HG03469 (cell line): ENCODE measurements around the gene TPRX2.
"Not testable (repeated sequence)": the region's sequence is repeated elsewhere in the genome, so short reads cannot be mapped to it uniquely, and the experiment has no call there.

Experiments used
- ATAC-seq: cut with Tn5 transposase; IDR thresholded peaks from one replicate; pipeline ENCODE4 v1.9.1; 2021; ENCODE audit warnings: mild to moderate bottlenecking, moderate library complexity, moderate number of reproducible peaks; ENCODE audit not compliant: unreplicated experiment

The TPRX2 gene, protein sequence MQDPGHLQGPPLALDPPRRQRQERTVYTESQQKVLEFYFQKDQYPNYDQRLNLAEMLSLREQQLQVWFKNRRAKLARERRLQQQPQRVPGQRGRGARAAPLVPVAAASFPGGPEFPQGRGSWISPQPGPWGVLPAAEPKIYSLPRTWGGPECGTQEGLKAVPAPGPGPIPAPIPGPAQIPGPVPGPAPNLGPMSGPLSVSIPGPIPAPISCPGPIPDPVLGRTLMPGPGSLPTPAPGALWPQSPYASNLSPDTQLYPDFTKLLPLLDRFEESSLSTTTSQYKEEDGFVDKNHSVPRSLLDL

DNA sequence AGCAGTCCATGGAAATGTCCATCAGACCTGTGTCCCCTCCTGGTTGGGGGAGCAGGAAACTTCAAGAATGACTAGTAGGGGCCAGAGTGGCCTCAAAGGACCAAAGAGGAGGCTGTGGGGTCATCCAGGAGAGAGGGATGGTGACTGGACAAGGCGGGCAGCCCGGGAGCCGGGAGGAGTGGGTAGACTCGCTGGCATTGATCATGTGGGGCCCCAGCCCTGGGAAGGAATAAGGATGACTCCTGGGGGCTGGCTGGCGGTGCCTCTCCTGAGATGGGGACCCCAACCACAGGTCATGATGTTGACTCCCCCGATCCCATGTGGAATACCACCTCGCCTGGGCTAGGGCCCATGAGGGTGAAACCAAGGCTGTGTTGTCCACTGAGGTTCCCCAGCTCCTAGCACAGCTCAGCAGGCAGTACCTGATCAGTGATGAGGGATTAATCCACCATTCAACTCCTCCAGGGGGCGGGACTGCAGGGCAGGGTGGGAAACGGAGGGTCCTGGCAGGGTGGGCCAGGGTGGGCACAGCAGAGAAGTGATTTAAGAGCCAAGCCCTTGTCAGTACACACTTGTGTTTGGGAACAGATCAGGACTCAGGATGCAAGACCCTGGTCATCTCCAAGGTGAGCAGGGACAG, at the start of gene TPRX2:
Gene TPRX2, plus strand, starts transcription at position 590 of the 640 bp plus-strand sequence. Its CDS starts 12 bp downstream, at position 602.
- ATAC-seq: not testable (repeated sequence)

GRCh38 chr19:47813304-47813994, 45.6 kb upstream of the TPRX2 start:
- ATAC-seq: no peak

GRCh38 chr19:47813995-47814328, 45.1 kb upstream of the TPRX2 start:
- no peak for ATAC-seq

- not testable (repeated sequence) for ATAC-seq
Measured at GRCh38 chr19:47816270-47816669, 42.8 kb upstream of the TPRX2 start.

DNA sequence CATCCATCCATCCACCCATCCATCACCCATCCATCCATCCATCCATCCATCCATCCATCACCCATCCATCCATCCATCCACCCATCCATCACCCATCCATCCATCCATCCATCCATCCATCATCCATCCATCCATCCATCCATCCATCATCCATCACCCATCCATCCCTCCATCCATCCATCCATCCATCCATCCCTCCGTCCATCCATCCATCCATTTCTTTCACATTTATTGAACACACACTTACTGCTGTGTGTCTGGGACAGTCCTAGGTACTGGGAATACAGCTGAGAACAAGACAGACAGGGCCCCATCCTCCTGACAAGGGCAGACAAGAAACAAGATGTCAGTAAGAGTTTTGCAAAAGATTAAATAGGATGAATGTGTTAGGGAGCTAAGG, 40.8 kb upstream of the TPRX2 start:
- not testable (repeated sequence) for ATAC-seq

- ATAC-seq: no peak
Measured at GRCh38 chr19:47819858-47820257, 39.2 kb upstream of the TPRX2 start.

DNA sequence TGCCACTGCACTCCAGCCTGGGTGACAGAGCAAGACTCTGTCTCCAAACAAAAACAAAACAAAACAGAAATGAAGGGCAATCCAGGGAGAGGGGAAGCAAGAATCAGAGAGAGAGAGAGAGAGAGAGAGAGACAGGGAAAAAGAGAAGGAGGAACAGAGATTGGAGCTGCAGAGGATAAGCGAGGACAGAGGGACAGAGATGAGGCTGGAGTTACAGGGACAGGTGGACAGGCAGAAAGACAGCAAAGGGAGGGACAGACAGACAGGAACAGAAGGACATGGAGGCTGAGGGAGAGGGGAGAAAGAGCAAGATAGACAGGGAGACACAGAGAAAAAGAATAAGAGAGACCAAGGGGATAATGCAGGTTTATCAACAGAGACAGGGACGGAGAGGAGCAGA, 38.6 kb upstream of the TPRX2 start:
- ATAC-seq: no peak

DNA sequence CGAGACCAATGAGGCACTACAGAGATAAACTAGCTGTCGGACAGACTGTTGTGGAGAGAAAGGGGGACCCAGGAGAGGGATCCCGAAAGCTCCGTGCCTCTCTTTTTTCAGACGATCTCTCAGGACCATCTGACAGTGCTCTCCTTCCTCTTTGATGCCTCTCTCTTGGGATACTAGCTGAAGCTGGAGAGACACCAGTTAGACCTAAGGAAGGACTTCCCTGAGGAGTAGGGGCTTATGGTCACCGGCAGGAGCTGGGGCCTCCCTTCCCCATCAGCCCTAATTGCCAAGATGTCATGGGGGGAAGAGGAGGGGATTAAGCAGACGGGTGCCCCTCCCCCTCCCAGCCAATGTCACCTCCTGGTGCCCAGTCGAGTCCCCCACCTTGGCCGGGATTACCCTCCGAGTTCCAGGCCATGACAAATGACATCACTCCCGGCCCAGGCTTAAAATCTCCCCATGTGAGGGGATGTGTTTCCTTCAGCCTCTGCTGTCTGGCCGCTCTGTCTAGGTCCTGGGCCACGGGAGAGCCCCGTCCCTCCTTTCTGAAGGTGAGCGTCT, 37.5 kb upstream of the TPRX2 start, which contains the start of gene CRX:
Gene CRX, plus strand, starts transcription at position 478 of the 561 bp plus-strand sequence. CDS start 12,507 bp downstream, outside the sequence.
- ATAC-seq: no peak

DNA sequence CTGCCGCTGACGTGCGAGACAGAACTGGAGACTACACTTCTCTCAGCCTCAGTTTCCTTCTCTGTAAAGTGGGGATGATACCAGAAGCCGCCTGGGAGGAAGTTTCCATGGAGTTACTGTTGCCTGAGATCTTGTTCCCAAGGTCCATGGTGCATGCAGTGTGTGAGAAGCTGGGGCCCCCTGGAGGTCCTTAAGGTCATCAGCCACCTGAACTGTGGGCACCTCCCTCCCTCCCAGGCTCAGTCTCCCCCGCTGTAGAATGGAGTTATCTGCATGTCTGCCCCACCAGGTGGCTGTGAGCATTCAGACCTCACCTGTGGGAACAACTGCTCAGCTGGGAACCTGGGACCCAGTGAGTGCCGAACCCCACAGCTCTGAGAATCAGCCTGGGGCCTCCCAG, 34.6 kb upstream of the TPRX2 start:
- ATAC-seq: no peak

DNA sequence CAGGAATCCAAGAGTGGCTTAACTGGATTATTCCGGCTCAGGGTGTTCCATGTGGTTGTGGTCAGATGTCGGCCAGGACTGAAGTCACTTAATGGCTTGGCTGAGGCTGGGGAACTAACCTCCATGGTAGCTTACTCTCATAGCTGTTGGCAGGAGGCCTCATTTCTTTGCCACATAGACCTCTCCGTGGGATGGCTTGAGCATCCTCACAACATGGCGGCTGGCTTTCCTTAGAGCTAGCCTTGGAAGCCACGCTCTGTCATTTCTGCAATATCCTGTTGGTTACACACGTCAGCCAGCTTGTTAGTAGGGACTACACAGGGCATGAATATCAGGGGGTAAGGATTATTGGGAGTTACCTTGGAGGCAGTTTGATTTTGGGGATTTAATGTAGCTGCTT, 32.2 kb upstream of the TPRX2 start:
- ATAC-seq: no peak

GRCh38 chr19:47832723-47833122, 26.3 kb upstream of the TPRX2 start:
- no peak for ATAC-seq

DNA sequence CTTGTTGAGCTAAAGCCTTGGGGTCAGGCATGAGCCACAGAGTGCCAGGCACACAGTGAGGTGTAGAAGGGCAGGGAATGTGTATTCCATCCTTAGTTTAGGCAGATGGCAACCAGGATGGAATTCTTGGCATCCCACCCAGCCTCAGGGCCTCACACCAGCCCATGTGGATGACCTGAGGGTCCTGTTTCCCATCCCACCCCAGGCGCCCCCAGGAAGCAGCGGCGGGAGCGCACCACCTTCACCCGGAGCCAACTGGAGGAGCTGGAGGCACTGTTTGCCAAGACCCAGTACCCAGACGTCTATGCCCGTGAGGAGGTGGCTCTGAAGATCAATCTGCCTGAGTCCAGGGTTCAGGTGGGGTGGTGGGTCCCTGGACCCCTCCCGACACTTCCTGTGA, 23.0 kb upstream of the TPRX2 start:
- ATAC-seq: no peak

GRCh38 chr19:47839411-47839810, 19.6 kb upstream of the TPRX2 start:
- no peak for ATAC-seq

- no peak for ATAC-seq
Measured at GRCh38 chr19:47839913-47840312, 19.1 kb upstream of the TPRX2 start.

DNA sequence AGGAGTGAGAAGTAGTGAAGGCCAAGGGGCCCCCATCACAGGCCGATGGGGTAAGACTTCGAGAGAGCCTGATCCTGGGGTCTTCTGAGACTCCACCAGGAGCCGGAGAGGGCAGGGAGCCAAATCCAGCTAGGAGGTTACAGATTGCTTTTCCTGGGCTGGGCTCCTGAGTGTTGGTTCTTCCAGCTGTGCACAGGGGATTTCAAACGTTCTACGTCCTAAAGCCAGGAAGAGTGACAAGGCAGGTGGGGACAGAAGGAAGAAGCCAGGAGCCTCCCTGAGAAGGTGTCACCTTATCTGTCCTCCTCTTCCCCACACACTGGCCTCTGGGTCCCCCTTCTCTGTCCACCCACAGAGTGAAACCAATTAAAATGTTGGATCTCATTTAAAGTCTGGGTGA, 16.1 kb upstream of the TPRX2 start:
- ATAC-seq: no peak

DNA sequence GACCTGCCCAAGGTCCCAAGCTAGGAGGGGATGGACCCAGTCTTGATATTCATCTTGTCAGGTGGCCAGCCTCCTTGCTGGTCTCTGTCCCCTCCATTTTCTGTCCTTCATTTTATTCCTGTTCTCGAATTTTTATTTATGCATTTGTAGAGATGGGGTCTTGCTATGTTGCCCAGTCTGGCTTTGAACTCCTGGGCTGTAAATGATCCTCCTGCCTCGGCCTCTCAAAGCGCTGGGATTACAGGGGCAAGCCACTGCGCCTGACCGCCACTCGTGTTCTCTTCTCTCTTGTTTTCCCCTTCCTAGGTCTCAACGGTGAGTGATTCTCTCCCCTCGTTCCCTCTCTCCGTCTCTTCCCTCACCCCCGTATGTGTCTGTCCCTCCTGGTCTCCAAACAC, 10.6 kb upstream of the TPRX2 start:
- ATAC-seq: no peak

- ATAC-seq: no peak
Measured at GRCh38 chr19:47848823-47849473, 10.1 kb upstream of the TPRX2 start.

DNA sequence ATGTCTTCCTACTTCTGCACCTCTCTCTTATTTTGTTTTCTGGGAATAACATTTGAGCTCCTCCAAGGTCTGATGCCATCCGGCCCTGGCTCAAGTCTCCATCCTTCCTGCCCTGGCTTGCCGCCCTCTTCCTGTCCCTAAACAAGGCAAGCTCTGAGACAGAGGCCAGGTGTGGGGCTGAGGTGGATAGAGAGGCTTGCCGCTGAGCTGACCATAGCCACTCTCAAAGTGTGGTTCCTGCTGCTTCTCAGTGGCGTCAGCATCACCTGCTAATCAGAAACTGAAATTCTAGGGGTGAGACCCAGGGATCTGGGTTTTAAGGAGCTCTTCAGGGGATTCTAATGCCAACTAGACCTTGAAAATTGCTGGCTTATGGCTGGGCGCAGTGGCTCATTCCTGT, 6.0 kb upstream of the TPRX2 start:
- no peak for ATAC-seq

DNA sequence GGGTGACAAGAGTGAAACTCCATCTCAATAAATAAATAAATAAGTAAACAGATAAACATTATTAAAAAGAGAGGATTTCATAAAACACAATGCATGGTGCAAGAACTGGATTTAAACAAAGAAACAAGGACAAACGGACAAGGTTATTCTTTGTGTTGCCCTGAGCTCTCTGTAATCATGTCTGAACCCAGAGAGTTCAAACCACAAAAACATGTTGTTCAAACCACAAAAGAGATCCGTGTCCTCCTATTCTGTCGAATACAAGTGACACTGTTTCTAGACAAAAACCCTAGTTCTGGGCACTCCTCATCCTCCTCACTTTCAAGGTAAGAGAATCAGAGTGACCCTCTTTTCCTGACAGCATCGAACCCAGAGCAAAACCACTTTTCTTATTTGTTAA, 4.6 kb upstream of the TPRX2 start:
- no peak for ATAC-seq

DNA sequence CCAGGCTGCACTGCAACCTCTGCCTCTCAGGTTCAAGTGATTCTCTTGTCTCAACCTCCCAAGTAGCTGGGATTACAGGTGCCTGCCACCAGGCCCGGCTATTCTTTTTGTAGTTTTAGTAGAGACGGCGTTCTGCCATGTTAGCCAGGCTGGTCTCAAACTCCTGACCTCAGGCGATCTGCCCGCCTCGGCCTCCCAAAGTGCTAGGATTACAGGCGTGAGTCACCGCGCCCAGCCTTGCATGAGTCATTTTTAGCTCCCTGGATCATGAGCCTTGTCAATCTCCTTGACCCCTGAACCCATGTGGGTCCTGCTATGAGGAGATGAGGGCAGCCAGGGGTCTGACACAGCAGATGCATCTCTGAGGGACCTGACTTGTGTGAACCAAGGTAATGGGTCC, 804 bp upstream of the TPRX2 start:
- ATAC-seq: not testable (repeated sequence)

DNA sequence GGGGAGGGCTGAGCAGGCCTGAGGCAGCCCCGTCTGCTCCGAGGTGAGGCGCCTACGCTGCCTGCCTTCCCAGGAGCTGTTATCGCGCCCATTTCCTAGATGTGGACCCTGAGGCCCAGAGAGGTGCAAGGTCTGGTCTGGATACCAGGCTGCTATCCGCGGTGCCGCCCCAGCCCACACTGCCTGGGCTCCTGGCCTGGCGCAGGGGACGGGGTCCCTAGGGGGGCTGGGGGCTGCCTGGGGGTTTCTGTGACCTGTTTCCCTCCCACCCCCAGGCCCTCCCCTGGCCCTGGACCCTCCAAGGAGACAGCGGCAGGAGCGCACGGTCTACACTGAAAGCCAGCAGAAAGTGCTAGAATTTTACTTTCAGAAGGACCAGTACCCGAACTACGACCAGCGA, 803 bp downstream of the TPRX2 start:
- ATAC-seq: not testable (repeated sequence)
